ENCODE results near the gene POPDC2. TPM values are rescaled to one million over a fixed set of nuclear protein-coding genes. Genes with fewer than 3 reads are reported as not detected.

The POPDC2 gene
- total RNA-seq, 1 experiment from 2014 or later = 0.37 TPM

DNA sequence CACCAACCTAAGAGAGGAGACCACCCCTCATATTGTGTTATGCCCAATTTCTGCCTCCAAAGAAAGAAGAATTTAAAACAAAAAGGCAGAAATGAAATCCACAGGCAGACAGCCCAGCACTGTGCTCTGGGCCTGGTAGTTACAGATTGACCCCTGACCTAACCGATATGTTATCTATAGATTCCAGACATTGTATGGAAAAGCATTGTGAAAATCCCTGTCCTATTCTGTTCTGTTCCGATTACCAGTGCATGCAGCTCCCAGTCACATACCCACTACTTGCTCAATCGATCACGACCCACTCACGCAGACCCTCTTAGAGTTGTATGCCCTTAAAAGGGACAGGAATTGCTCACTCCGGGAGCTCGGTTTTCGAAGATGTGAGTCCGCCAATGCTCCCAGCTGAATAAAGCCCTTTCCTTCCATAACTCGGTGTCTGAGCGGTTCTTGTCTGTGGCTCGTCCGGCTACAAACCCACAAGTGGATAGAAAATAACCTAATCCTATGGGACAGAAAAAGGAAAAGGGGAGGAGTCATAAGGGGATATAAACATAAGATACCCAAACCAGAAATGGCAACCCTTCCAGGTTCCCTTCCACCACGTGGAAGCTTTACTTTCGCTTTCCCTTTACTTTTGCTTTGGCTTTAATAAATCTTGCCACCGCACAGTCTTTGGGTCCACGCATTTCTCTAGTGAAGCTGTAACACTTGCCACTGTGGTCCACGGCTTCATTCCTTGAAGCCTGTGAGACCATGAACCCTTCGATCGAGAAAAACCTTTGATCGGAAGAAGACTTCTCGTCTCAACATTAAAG is 40.7 kb upstream of the POPDC2 start:
- no peaks in the 10 kb centered on the region for H3K79me2 ChIP-seq (ENCODE audit: insufficient read depth, low read length)
- H2AFZ ChIP-seq (ENCODE audit: low read length) = no peak overlapping the region
- peaks cover 6% of the 10 kb centered on the region; the same call in 1 of the 2 replicates for H3K27me3 ChIP-seq (ENCODE audit: insufficient read depth, low read length)
- H3K79me1 ChIP-seq (ENCODE audit: insufficient read depth, low read depth, low read length, poor library complexity, severe bottlenecking) = no peaks in the 10 kb centered on the region
- H3K56ac ChIP-seq (ENCODE audit: insufficient read length, low read depth, low read length) = no peak overlapping the region
- no peak overlapping the region for H2BK5ac ChIP-seq (ENCODE audit: insufficient read length, low read length)
- no peaks in the 10 kb centered on the region for H3K9me3 ChIP-seq (ENCODE audit: control insufficient read depth, low read depth, low read length)
- H2AK5ac ChIP-seq (ENCODE audit: insufficient read length, low read length) = no peak overlapping the region
- H3K4me1 Mint-ChIP-seq = peaks cover 12 to 15% of the 10 kb centered on the region in 2 experiments; a peak in 3 of 4 replicates
- no peak overlapping the region for H3K4me3 Mint-ChIP-seq
- peaks cover 19% of the 10 kb centered on the region for H3K27me3 Mint-ChIP-seq (ENCODE audit: low read depth)
- H3K9ac ChIP-seq (ENCODE audit: extremely low read depth, insufficient read length, low read length) = no peak overlapping the region
- peaks cover 0 to 3% of the 10 kb centered on the region in 2 experiments; a peak in 2 of 5 replicates for H3K9me3 Mint-ChIP-seq
- no CpG with 5 or more reads among the region's 22 CpGs for WGBS (ENCODE audit: extremely low coverage, insufficient read length, low lambda C conversion rate)
- DNase-seq = no peak
- no peak overlapping the region for H2BK12ac ChIP-seq (ENCODE audit: insufficient read length, low read depth, low read length)
- no peak overlapping the region for H3K14ac ChIP-seq (ENCODE audit: insufficient read depth, low read length)
- H3K23ac ChIP-seq (ENCODE audit: insufficient read length, low read depth, low read length) = no peak overlapping the region
- no peak overlapping the region for H4K8ac ChIP-seq (replicated peaks; ENCODE audit: insufficient read length, low read depth, low read length)
- H2BK120ac ChIP-seq (ENCODE audit: low read depth, low read length, poor library complexity, severe bottlenecking) = no peak overlapping the region
- H4K20me1 ChIP-seq (ENCODE audit: control insufficient read depth, insufficient read depth, insufficient read length) = no peaks in the 10 kb centered on the region
- H3K4ac ChIP-seq (ENCODE audit: low read depth, low read length) = no peak overlapping the region
- no peak overlapping the region for H2BK20ac ChIP-seq (ENCODE audit: low read depth, low read length, poor library complexity, severe bottlenecking)
- no peak overlapping the region for H3K27ac Mint-ChIP-seq
- H3K18ac ChIP-seq (ENCODE audit: insufficient read length, low read depth, low read length) = no peak overlapping the region
- no peaks in the 10 kb centered on the region; the same call in 1 of the 2 replicates for H3K4me1 ChIP-seq (ENCODE audit: insufficient read depth, low read length)
- H3K27ac ChIP-seq (ENCODE audit: insufficient read length, low read depth, low read length) = no peak overlapping the region
- peaks cover 0 to 2% (median 0%) of the 10 kb centered on the region in 3 experiments; a peak in 1 of 7 replicates for H3K36me3 Mint-ChIP-seq (ENCODE audit: insufficient read depth in 1 of 3, low read depth in 3 of 3)
- no peak overlapping the region for H3T11ph ChIP-seq (ENCODE audit: low read length)
- H4K91ac ChIP-seq (ENCODE audit: insufficient read length, low read depth, low read length) = no peak overlapping the region
- H4K5ac ChIP-seq (ENCODE audit: insufficient read length, low read depth, low read length) = no peak overlapping the region
- peaks cover 6% of the 10 kb centered on the region for H3K23me2 ChIP-seq (ENCODE audit: insufficient read length, low read depth, low read length, poor library complexity, severe bottlenecking)
- TF ChIP-seq, protein P1, sequence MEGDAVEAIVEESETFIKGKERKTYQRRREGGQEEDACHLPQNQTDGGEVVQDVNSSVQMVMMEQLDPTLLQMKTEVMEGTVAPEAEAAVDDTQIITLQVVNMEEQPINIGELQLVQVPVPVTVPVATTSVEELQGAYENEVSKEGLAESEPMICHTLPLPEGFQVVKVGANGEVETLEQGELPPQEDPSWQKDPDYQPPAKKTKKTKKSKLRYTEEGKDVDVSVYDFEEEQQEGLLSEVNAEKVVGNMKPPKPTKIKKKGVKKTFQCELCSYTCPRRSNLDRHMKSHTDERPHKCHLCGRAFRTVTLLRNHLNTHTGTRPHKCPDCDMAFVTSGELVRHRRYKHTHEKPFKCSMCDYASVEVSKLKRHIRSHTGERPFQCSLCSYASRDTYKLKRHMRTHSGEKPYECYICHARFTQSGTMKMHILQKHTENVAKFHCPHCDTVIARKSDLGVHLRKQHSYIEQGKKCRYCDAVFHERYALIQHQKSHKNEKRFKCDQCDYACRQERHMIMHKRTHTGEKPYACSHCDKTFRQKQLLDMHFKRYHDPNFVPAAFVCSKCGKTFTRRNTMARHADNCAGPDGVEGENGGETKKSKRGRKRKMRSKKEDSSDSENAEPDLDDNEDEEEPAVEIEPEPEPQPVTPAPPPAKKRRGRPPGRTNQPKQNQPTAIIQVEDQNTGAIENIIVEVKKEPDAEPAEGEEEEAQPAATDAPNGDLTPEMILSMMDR (conservative IDR thresholded peaks at IDR 0.05) = no peak
- no peak overlapping the region for H3K4me2 ChIP-seq (ENCODE audit: insufficient read depth, insufficient read length, low read length)
- H2BK15ac ChIP-seq (ENCODE audit: low read depth, low read length) = no peak overlapping the region
